ENCODE measurements around the gene FZD4. TPM values are rescaled to one million over a fixed set of nuclear protein-coding genes. Genes with fewer than 3 reads are reported as not detected.

FZD4 gene
- total RNA-seq, 1 experiment from 2014 or later, result 7.7 TPM

- no peaks in the 10 kb centered on the region for H3K36me3 Mint-ChIP-seq
- ChIA-PET POLR2A (no interaction called here), CTCF (interaction anchor here (1.2 to 2.2 kb wide), 4 partner anchors 21 to 486 kb away, joined by 3 to 7 read pairs (median 4); no protein-coding TSS in a partner anchor)
- H3K9me3 Mint-ChIP-seq, result no peaks in the 10 kb centered on the region
- no peak overlapping the region for H3K27ac Mint-ChIP-seq
- no peak for TF ChIP-seq ZNF425 (CRISPR knock-in tag; conservative IDR thresholded peaks at IDR 0.05)
- TF ChIP-seq, protein P1, sequence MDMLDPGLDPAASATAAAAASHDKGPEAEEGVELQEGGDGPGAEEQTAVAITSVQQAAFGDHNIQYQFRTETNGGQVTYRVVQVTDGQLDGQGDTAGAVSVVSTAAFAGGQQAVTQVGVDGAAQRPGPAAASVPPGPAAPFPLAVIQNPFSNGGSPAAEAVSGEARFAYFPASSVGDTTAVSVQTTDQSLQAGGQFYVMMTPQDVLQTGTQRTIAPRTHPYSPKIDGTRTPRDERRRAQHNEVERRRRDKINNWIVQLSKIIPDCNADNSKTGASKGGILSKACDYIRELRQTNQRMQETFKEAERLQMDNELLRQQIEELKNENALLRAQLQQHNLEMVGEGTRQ (CRISPR knock-in tag; IDR thresholded peaks at IDR 0.05), result no peak
- TF ChIP-seq ZBTB43 (CRISPR knock-in tag; IDR thresholded peaks at IDR 0.05), result no peak
- no peak overlapping the region for H3K4me3 Mint-ChIP-seq
- DNase-seq (ENCODE audit: low spot score) (no peak), ATAC-seq (no peak)
- no peaks in the 10 kb centered on the region for H3K27me3 Mint-ChIP-seq (ENCODE audit: low read depth)
- H3K4me1 Mint-ChIP-seq, result peaks cover 51% of the 10 kb centered on the region
Observed at GRCh38 chr11:86934926-86935579, 20.1 kb downstream of the FZD4 start.

DNA sequence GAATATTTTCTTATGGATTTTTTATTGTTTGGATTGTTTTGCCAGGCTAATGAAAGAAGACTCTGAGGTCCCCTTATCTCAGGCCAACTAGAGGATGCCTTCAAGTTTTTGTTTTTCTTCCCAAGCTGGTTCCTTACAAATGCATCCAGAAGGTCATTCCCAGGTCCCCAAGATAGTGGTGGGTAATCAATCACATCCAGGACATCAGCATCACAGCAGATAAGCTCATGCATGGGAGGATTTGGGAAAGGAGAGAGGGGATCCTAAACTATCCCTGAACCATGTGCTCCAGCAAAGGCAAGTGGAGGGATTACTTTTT lies 20.7 kb downstream of the FZD4 start:
- Mint-ChIP-seq H3K9me3 (no peaks in the 10 kb centered on the region), H3K36me3 (no peaks in the 10 kb centered on the region), H3K4me1 (peaks cover 46% of the 10 kb centered on the region), H3K27ac (0 out of 2 replicates have a peak overlapping the region, but pooled peaks have one; percentile 26), H3K4me3 (no peak overlapping the region; the same call in 1 of the 2 replicates), H3K27me3 (ENCODE audit: low read depth) (no peaks in the 10 kb centered on the region)
- DNase-seq (ENCODE audit: low spot score), result no peak
- no peak for ATAC-seq
- ChIA-PET POLR2A (no interaction called here), CTCF (interaction anchor here (1.2 to 2.2 kb wide), 4 partner anchors 21 to 487 kb away, joined by 3 to 7 read pairs (median 4); no protein-coding TSS in a partner anchor)
- no peak for TF ChIP-seq OVOL2 (CRISPR knock-in tag; IDR thresholded peaks at IDR 0.05; ENCODE audit: borderline replicate concordance)
- TF ChIP-seq, protein P2, sequence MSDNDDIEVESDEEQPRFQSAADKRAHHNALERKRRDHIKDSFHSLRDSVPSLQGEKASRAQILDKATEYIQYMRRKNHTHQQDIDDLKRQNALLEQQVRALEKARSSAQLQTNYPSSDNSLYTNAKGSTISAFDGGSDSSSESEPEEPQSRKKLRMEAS (CRISPR knock-in tag; IDR thresholded peaks at IDR 0.05), result no peak
- no peak for TF ChIP-seq FOXK1 (CRISPR knock-in tag; IDR thresholded peaks at IDR 0.05)
- no peak for TF ChIP-seq SMAD4 (CRISPR knock-in tag; IDR thresholded peaks at IDR 0.05)
- TF ChIP-seq, protein P3, sequence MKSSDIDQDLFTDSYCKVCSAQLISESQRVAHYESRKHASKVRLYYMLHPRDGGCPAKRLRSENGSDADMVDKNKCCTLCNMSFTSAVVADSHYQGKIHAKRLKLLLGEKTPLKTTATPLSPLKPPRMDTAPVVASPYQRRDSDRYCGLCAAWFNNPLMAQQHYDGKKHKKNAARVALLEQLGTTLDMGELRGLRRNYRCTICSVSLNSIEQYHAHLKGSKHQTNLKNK (CRISPR knock-in tag; IDR thresholded peaks at IDR 0.05), result no peak

GRCh38 chr11:86933891-86934581 lies 21.2 kb downstream of the FZD4 start:
- peaks cover 44% of the 10 kb centered on the region for H3K4me1 Mint-ChIP-seq
- no peak overlapping the region; the same call in 1 of the 2 replicates for H3K4me3 Mint-ChIP-seq
- POLR2A ChIA-PET, result no interaction called here
- no peak for TF ChIP-seq TEAD1 (CRISPR knock-in tag; IDR thresholded peaks at IDR 0.05)
- TF ChIP-seq, protein P4, sequence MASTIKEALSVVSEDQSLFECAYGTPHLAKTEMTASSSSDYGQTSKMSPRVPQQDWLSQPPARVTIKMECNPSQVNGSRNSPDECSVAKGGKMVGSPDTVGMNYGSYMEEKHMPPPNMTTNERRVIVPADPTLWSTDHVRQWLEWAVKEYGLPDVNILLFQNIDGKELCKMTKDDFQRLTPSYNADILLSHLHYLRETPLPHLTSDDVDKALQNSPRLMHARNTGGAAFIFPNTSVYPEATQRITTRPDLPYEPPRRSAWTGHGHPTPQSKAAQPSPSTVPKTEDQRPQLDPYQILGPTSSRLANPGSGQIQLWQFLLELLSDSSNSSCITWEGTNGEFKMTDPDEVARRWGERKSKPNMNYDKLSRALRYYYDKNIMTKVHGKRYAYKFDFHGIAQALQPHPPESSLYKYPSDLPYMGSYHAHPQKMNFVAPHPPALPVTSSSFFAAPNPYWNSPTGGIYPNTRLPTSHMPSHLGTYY (CRISPR knock-in tag; IDR thresholded peaks at IDR 0.05), result no peak
- H3K9me3 Mint-ChIP-seq, result no peaks in the 10 kb centered on the region
- CTCF ChIA-PET, result interaction anchor here (1.2 to 2.2 kb wide), 4 partner anchors 22 to 487 kb away, joined by 3 to 7 read pairs (median 4); no protein-coding TSS in a partner anchor
- DNase-seq (ENCODE audit: low spot score) (no peak), ATAC-seq (peak; percentile 36; the same call in 1 of the 2 replicates)
- H3K36me3 Mint-ChIP-seq, result no peaks in the 10 kb centered on the region
- H3K27ac Mint-ChIP-seq, result 0 out of 2 replicates have a peak overlapping the region, but pooled peaks have one; percentile 26
- no peaks in the 10 kb centered on the region for H3K27me3 Mint-ChIP-seq (ENCODE audit: low read depth)
